HEK293T (cell line): ENCODE data around the gene FAM237B.

ENCODE experiments used
- CTBP1 ChIP-seq: fragments of 450-650 bp; IDR thresholded peaks from 2 replicates; pipeline ENCODE4 v1.6.1; 2016; ENCODE audit warnings: borderline replicate concordance
- FOXA1 ChIP-seq: fragments of 450-650 bp; IDR thresholded peaks from 2 replicates; pipeline ENCODE4 v1.6.1; 2016; ENCODE audit warnings: mild to moderate bottlenecking
- SP1 ChIP-seq: fragments of 450-650 bp; IDR thresholded peaks from 2 replicates; pipeline ENCODE4 v1.6.1; 2017
- ZNF384 ChIP-seq: fragments of 450-650 bp; IDR thresholded peaks from 2 replicates; pipeline ENCODE4 v1.6.1; 2016

GRCh38 chr7:90290244-90291113 lies 30.6 kb downstream of the FAM237B start:
- TF ChIP-seq ZNF384, result no peak
- no peak for TF ChIP-seq SP1
- TF ChIP-seq FOXA1, result no peak
- TF ChIP-seq CTBP1, result no peak
